ENCODE data around the gene HHIPL1. TPM values are rescaled to one million over a fixed set of nuclear protein-coding genes. Genes with fewer than 3 reads are reported as not detected.

The HHIPL1 gene
- total and polyA plus RNA-seq, 2 donors (not counting 3 experiments of a cell fraction or from before 2014, with no cell fraction given) = 1.3 to 2.1 TPM

DNA sequence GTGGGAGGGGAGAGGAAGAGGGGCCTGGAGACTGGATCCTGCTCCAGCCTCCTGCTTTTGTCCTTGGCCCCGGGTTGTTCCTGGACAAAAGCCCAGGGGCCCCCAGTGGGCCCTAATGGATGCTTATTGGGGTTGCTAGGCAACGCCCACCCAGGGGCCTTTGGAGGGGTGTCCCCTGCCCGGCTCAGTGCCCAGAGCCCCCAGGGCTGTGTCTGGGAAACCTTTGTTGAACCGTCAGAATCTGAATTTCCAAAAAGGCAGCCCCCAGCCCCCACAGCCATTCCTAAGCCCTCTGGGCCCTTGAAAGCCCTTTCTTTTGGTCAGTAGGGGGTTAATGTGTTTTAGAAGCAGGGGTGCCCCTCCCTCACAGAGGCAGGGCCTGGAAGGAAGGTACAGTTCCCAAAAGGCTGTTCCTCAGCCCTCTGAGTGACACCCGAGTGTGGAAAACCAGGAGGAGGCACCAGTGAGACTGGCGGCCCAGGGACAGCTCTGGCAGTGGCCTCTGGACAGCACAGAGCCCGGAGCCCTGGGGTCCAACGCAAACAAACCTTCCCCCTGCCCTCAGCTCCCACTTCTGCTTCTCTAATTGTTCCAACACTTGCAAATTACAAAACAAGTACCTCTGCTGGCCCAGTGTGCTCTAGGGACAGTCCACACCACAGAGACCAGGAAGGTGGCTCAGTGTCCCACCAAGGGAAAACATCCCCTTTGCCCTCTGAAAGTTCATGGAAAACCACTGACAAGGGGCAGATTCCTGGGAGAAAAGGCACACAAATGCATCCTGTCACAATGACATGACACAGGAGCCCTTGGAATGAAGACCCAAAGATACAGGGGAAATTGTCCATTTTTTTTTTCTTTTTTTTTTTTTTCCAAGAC is 19.4 kb downstream of the HHIPL1 start:
- POLR2A ChIA-PET = no interaction called here

More for the DNA sequence above, 19.4 kb downstream of the HHIPL1 start:
- H3K4me1 ChIP-seq (ENCODE audit: control insufficient read depth, extremely low read depth, insufficient read depth, low read length) = no peaks in the 10 kb centered on the region
- no peak overlapping the region for H3K9ac ChIP-seq (replicated peaks; ENCODE audit: extremely low read depth, insufficient read depth, low read length)
- no peak for TF ChIP-seq EZH2 (IDR thresholded peaks at IDR 0.05; ENCODE audit: borderline replicate concordance, low read depth, low read length, severe bottlenecking)
- TF ChIP-seq JUN (IDR thresholded peaks at IDR 0.05; ENCODE audit: borderline replicate concordance, insufficient read depth, insufficient read length, low read depth) = no peak
- no peak for TF ChIP-seq MAX (IDR thresholded peaks at IDR 0.05; ENCODE audit: insufficient read depth, insufficient read length)
- TF ChIP-seq, protein P1, sequence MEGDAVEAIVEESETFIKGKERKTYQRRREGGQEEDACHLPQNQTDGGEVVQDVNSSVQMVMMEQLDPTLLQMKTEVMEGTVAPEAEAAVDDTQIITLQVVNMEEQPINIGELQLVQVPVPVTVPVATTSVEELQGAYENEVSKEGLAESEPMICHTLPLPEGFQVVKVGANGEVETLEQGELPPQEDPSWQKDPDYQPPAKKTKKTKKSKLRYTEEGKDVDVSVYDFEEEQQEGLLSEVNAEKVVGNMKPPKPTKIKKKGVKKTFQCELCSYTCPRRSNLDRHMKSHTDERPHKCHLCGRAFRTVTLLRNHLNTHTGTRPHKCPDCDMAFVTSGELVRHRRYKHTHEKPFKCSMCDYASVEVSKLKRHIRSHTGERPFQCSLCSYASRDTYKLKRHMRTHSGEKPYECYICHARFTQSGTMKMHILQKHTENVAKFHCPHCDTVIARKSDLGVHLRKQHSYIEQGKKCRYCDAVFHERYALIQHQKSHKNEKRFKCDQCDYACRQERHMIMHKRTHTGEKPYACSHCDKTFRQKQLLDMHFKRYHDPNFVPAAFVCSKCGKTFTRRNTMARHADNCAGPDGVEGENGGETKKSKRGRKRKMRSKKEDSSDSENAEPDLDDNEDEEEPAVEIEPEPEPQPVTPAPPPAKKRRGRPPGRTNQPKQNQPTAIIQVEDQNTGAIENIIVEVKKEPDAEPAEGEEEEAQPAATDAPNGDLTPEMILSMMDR (IDR thresholded peaks at IDR 0.05; ENCODE audit: extremely low read depth in 1 of 2, insufficient read depth in 1 of 2, low read depth in 1 of 2, low read length in 2 of 2) = no peak
- no peak for TF ChIP-seq FOS (IDR thresholded peaks at IDR 0.05; ENCODE audit: borderline replicate concordance, insufficient read depth, low read length)
- no peak for TF ChIP-seq POLR2AphosphoS5 (IDR thresholded peaks at IDR 0.05; ENCODE audit: insufficient read depth, low read depth, low read length)
- TF ChIP-seq MYC (IDR thresholded peaks at IDR 0.05; ENCODE audit: low read depth, low read length) = no peak
- H3K27me3 ChIP-seq (ENCODE audit: control insufficient read depth in 2 of 2, insufficient read depth in 2 of 2, low read length in 2 of 2) = peaks cover 13 to 16% of the 10 kb centered on the region in 2 experiments
- no peak overlapping the region for H3K4me2 ChIP-seq (ENCODE audit: insufficient read depth, low read length)
- no peak overlapping the region for H3K27ac ChIP-seq (ENCODE audit: insufficient read depth, low read depth, low read length)
- H4K20me1 ChIP-seq (replicated peaks; ENCODE audit: control insufficient read depth, extremely low read depth, insufficient read depth, low read length) = no peaks in the 10 kb centered on the region
- H3K9me3 ChIP-seq (replicated peaks; ENCODE audit: control insufficient read depth, insufficient read depth, low read length) = no peaks in the 10 kb centered on the region
- BruUV-seq (replicated peaks) = no TSS peak
- H3K4me3 ChIP-seq (replicated peaks in 1 of 3; ENCODE audit: insufficient read depth in 1 of 3, low read depth in 1 of 3, low read length in 3 of 3) = no peak overlapping the region
- intact Hi-C loops (cut with micrococcal nuclease) (no loop called here), dilution Hi-C loops (cut with MboI; ENCODE audit: extremely low pct_ligation_motif_present, low sequenced_read_pairs) (no loop called here)
- no peaks in the 10 kb centered on the region for H3K36me3 ChIP-seq (ENCODE audit: control insufficient read depth in 2 of 2, extremely low read depth in 1 of 2, insufficient read depth in 2 of 2, low read length in 2 of 2)
- DNase-seq (ENCODE audit: low read depth, low spot score) (no peak), FAIRE-seq (no peak)
- H2AFZ ChIP-seq (ENCODE audit: low read depth, low read length) = no peak overlapping the region
- no peaks in the 10 kb centered on the region for H3K79me2 ChIP-seq (ENCODE audit: control insufficient read depth, insufficient read depth, low read length)
- no peaks in the 10 kb centered on the region for H3K9me1 ChIP-seq (replicated peaks; ENCODE audit: control insufficient read depth, extremely low read depth, insufficient read depth, low read length)
- CTCF ChIA-PET = no interaction called here

Measured in endothelial cell of umbilical vein (primary cell).